HG02981 (cell line): ENCODE measurements around the gene RPS19BP1.
"Not testable (repeated sequence)": the region's sequence is repeated elsewhere in the genome, so short reads cannot be mapped to it uniquely, and the experiment has no call there.

Source experiments
- ATAC-seq: cut with Tn5 transposase; IDR thresholded peaks from one replicate; pipeline ENCODE4 v1.9.1; 2021; ENCODE audit warnings: mild to moderate bottlenecking, moderate library complexity; ENCODE audit not compliant: unreplicated experiment

The RPS19BP1 gene

DNA sequence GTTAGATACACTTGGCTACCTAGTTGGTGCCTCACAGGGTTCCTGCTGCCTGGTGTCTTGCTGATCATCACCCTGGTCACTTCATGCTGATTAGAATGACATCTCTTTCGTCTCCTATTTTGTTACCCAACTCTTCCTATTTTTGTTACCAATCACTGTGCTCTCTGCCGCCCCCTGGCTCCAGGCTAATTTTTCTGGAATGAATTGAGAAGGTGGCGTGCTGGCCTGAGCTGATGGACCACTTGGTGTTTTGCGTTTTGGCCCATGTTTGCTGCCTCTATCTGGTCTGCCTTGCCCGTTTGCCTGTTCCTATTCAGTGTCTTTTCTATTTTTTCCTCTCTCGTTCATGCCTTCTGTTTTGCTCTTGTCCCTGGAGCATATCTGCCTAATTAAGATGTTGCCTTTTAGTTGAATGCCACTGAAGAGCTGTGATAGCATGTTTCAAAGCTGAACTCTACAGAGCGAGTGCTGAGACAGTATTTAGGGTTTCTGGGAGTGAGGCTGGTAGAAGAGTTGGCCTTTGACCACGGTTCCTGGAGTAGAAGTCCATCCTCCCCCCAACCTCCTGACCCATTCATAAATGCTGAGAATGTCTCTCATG lies 18.1 kb downstream of the RPS19BP1 start:
- no peak for ATAC-seq

DNA sequence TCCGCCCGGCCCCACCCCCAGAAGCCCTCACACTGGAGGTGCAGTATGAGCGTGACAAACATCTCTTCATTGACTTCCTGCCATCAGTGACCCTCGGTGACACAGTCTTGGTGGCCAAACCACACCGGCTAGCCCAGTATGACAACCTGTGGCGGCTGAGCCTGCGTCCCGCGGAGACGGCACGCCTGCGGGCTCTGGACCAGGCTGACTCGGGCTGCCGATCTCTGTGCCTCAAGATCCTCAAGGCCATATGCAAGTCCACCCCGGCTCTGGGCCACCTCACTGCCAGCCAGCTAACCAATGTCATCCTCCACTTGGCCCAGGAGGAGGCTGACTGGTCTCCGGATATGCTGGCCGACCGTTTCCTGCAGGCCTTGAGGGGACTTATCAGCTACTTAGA lies 18.8 kb downstream of the RPS19BP1 start:
- ATAC-seq = no peak

DNA sequence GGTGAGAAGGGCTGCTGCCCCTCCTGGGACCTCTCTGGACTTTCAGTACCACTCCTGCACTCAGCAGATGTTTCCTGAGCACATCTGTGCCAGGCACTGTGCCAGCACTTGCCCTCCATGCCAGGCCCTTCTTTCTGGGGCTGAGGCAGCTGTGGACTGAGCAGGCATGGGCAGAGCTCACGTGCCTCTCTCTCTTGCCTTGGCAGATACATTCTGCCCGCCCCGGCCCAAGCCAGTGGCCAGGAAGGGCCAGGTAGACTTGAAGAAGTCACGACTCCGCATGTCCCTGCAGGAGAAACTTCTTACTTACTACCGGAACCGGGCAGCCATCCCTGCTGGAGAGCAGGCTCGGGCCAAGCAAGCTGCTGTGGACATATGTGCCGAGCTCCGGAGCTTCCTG lies 20.5 kb downstream of the RPS19BP1 start:
- ATAC-seq = no peak

DNA sequence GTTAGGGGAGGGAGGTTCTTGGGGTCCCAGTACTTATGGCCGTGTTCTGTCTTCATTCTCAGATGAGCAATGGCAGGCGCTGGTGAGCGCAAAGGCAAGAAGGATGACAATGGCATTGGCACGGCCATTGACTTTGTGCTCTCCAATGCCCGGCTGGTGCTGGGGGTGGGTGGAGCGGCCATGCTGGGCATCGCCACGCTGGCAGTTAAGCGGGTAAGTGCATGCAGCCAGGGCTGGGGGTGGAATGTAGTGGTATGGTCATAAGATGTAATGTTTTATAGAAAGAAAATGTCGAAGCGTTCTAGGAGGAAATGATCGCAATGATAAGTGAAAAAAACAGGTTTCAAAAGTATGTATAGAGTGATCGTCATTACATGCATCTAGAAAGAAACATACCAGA lies 21.3 kb downstream of the RPS19BP1 start:
- no peak for ATAC-seq

- ATAC-seq = no peak
Observed at GRCh38 chr22:39510529-39511149, 21.9 kb downstream of the RPS19BP1 start.

GRCh38 chr22:39508393-39508792 lies 24.2 kb downstream of the RPS19BP1 start:
- ATAC-seq = no peak

DNA sequence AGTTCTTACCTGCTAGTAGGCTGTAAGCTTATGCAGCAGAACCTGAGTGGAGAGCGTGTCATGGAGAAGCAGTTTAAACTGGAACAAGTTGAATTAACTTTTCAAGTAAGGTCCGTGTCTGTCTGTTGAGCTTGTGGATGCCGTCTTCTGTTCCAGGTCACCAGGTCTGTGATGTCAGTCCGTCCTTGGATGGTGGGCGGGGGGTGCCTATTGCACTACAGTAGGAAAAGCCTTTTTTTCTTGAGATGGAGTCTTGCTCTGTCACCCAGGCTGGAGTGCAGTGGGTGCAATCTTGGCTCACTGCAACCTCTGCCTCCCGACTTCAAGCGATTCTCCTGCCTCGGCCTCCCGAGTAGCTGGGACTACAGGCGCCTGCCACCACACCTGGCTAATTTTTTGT lies 25.5 kb downstream of the RPS19BP1 start:
- not testable (repeated sequence) for ATAC-seq

DNA sequence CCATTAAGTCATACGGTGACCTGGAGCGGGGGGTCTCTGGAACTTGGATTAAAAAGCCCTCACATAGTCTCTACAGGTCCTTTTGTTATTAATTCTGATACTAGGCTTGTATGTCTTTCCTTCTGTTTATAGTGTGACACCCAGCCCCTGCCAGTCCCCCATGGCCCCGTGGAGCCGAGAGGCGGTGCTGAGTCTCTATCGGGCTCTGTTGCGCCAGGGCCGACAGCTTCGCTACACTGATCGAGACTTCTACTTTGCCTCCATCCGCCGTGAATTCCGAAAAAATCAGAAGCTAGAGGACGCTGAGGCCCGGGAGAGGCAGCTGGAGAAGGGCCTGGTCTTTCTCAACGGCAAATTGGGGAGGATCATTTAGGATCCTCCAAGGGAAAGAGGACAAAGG lies 28.5 kb downstream of the RPS19BP1 start:
- no peak for ATAC-seq

DNA sequence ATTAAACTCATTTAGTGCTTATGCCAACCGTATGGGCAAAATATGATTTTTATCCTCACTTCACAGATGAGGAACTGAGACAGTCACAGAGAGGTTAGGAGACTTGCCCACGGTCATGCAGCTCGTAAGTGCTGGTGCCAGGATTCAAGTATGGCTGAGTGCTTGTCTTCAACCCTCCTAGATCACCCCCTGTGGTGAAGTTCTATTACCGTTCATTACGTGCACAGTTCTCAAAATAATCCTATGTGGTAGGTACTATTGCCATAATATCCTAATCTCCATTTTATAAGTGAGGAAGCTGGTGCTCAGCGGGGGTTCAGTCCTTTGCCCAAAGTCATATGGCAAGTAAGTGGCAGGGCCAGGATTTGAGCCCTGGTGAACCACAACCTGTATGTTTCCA lies 28.9 kb downstream of the RPS19BP1 start:
- no peak for ATAC-seq

DNA sequence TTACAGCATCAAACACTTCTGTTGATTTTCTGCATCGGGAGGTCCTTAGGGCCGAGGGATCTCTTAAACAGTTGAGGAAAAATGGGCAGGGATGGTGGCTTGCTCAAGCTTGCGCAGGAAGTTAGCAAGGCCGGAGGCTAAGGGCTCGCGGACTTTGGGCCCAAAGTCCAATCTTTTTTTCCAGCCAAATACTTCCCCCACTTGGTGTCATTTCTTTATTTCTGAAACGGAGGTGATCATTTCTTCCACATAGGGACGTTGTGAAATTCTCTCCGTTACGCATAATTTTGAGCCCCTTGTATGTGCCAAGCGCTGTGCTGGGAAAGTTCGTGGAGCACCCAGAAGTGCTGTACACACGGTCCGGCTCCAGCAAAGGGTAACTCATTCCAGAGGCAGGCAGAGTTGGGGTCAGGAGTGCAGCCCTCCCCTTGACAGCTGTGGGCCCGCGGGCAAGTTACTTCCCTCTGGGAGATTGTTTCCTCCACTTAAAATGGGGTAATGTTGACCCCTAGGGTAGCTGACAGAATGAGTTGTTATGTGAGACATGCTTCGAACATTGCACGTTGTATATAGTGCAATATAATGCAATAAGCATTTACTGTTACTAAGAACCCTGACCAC lies 29.6 kb downstream of the RPS19BP1 start:
- no peak for ATAC-seq

- ATAC-seq = peak; percentile 93
Observed at GRCh38 chr22:39502109-39502788, 30.3 kb downstream of the RPS19BP1 start, which contains the start of gene MIEF1. Gene MIEF1 (plus strand): TSS chr22:39502290. CDS start chr22:39511295, 9,005 bp downstream.

- no peak for ATAC-seq
Observed at GRCh38 chr22:39501644-39502108, 30.9 kb downstream of the RPS19BP1 start.

DNA sequence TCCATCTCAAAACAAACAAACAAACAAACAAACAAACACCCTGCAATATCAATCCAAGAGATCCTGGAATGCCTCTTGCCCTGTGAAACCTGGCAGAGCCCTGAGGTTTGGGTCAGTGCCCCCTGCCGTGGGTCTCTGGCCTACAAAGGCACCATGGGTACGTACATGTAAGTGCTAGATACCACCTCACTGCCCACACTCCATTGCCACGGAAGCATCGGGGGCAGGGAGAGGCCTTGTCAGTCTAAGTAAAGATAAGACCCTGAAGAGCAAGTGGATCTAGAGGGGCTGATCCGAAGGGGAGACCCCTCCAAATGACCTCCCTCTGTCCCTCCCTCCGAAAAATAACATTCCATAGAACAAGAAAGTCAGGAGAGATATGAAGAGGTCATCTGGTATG lies 32.4 kb downstream of the RPS19BP1 start:
- ATAC-seq = no peak

- ATAC-seq = no peak
Observed at GRCh38 chr22:39498802-39499201, 33.7 kb downstream of the RPS19BP1 start.

GRCh38 chr22:39498368-39498767 lies 34.2 kb downstream of the RPS19BP1 start:
- ATAC-seq = no peak

DNA sequence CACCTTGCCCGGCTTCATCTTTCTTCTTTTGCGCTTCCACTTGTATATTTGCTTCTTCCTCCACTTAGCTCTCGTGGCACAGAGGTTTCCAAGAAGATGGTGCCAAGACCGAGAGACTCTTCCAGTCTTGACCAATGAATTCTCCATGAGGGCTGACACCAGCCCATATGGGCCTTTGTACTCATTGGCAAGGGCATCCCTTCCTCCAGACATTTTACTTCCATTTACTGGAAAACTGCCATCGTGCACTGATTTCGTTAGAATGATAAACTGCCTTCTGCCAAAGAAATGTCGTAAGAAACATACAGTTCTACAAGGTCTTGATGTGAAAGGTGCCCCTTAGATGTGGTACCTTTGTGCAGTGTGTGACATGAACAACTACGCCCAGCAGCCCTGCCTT lies 35.1 kb downstream of the RPS19BP1 start:
- no peak for ATAC-seq

GRCh38 chr22:39496131-39496838 lies 36.3 kb downstream of the RPS19BP1 start:
- no peak for ATAC-seq

DNA sequence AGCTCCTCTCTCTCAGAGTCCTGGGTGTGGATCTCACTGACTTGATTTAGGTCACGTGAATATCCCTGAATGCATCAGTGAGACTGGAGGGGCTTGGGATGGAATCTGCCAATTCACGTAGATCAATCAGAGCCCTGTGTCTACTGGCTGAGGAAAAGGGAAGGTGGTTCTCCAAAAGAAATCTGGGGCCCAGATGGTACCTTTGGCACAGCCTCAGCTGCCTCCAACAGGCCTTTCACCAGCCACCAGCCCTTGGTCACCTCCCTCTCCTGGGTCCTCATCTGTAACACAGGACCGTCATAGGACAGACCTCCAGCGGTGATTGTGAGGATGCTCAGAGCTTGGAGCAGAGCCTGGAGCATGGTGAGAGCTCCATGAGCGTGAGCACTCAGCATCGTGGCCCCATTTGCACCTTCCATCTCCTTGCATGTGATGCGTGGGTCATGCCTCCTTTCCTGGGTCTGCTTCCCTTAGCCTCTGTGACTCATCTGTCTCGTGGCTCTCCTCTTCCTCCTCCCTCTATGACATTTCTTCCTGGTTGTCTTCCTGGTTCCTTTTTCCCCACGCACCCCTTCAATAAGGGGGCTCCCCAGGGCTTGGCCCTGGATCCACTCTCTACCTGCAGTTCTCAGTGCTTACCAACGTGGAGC lies 38.0 kb downstream of the RPS19BP1 start:
- ATAC-seq = no peak

- ATAC-seq = no peak
Observed at GRCh38 chr22:39493759-39494158, 38.8 kb downstream of the RPS19BP1 start.

DNA sequence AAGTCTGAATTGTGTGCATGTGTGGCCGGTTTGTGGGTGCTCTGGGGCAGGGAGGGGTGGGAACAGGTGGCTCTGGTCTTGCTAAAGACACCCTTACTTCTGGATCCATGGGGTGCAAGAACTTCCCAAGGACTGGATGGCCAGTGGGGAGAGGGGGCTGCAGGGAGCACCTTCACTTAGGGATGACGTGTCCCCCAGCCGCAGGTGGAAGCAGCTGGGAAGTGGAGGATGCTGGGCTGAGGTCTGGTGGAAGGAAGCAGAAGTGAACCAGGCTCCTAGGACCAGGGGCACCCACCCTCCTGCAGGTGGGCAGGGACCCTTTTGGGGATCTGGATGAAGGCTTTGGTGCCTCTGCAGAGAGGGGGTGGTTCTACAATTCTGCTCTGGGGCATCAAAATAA lies 40.4 kb downstream of the RPS19BP1 start:
- ATAC-seq = no peak

- ATAC-seq = no peak
Observed at GRCh38 chr22:39491696-39492095, 40.9 kb downstream of the RPS19BP1 start.
